Activated naive CD4-positive, alpha-beta T cell treated with Interleukin-2 at 50 U/mL for 16 hours (primary cell): ENCODE results near the gene MAFB.

ENCODE experiments used
- DNase-seq: peaks from one replicate; pipeline ENCODE4 v3.0.0-alpha.2; 2020

Gene MAFB

DNA sequence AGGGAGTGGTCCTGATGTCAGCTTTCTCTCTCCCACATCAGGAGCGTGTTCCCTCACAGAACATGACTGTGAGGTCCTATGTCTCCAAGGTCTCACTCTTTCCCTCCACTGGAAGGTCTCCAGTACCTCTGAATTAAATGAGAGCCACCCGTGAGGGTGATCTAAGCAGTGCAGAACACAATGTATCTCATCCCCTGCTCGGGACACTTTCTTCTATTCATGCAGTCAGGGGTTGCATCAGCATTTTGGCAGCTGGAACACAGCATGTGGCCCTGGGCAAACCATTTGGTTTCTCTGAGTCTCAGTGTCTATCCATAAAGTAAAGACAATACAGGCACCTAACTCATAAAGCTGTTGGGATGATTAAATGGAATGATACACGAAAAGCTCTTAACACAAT is 34.2 kb downstream of the MAFB start:
- no peak for DNase-seq

DNA sequence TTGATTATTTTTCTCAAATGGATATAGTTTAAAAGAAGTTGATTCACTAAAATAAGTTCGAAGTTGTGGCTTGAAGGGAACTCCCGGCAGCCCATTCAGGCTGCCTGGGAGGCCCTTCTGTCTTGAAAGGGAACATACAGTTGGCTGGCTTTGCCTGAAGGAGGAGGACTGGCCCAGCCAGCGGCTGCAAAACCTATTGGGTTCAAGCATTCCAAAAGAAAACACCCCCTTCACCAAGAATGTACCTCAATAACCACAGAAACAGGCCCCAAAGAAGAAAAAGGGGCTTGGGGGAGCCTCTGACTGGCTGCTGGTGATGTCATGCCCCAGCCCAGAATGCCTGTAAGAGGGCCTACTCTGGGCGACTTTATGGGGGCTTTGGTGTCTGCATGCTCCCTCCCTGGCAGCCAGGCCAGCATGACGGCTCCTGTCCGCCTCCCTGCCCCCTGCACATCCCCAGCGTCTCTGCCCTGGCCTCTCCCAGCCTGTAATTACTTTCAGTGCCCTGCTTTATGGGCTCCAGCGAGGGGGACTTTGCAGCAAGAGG is 36.5 kb downstream of the MAFB start:
- DNase-seq: no peak

DNA sequence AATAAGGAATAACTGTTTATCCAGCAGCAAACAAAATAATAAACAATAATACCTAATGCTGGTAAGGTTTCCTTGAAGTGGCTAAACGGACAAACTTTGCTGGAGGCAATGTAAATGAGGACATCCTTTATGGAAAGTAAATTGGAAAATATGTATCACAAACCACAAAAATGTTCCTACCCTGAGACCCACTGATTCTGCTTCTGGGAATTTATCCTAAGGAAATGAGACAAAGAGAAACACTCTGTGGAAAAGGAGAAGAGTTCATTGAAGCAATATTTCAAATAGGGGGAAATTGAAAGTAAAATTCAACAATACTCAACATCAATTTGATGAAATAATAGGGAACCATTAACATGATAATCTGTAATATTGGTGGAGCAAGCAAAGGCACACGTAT is 37.9 kb downstream of the MAFB start:
- DNase-seq: no peak

DNA sequence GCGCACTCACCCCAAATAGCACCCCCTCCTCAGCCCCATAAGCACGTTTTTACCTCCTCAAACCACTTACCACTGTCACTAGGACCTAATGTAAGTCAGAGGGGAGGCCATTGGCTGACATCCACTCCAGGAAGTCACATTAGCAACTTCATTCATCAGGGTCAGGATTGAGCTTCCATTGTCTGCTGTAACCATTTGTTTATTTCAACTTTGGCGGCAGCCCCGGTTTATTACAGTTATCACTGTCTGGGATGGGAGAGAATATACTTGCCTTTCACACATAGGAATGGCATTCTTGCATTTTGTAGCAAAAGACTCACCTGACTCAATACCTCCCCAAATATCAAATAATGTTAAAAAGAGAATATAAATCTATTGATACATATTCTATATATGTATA is 38.3 kb downstream of the MAFB start:
- no peak for DNase-seq

DNA sequence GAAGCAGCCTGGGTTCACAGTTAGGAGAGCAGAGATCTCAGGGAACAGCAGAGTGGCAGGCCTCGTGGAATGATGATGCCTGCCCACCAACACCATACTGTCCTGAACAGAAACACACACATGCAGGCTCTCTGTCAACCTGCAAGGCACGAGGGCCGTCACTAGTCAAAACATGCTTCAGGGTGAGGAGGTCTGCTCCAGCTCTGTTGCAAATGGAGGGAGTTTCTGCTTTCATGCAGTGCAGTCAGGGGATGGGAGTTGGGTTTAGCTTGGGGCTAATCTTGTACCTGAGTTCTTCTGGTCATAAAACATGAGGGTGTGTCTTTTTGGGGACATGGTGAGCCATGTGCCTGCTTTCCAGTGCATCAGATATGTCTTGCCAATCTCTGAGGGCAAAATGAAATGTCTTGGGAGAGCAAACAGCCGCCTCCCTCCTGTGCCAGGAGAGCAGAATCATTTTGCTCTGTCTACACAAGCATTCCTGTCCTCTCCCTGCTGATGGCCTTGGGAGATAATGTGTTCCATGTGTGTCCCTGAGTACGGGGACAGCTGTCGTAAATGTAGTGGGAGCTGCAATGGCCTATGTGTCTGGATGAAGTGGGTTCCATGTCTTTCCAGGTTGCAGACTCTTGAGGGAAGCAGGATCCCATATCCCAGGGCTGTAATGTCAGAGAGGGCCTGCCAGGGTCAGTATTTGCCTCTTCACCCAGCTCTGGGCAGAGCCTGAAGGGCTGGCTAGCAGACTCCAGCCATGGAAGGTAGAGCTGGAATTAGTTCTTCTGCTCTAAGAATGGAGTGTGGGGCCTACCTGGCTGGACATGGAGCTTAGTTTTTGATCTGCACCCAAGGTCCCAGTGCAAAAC is 40.6 kb downstream of the MAFB start:
- no peak for DNase-seq

DNA sequence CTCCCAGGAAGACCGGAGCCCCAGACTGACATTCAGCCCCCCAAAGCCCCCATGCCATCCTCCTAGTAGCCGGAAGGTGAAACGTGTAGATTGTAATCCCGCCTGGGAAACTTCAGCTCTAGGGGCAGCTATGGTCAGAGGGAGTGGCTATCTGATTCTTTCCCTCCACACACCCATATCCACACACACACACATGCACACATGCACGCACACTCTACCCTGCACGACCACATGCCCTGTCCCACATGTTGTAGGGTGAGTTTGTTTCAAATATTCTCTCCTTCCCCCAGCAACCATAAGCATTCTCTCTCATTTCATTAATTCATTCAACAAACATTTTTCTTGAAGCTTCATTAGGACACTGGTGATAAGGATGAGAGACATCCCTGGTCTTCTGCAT is 42.2 kb downstream of the MAFB start:
- no peak for DNase-seq

DNA sequence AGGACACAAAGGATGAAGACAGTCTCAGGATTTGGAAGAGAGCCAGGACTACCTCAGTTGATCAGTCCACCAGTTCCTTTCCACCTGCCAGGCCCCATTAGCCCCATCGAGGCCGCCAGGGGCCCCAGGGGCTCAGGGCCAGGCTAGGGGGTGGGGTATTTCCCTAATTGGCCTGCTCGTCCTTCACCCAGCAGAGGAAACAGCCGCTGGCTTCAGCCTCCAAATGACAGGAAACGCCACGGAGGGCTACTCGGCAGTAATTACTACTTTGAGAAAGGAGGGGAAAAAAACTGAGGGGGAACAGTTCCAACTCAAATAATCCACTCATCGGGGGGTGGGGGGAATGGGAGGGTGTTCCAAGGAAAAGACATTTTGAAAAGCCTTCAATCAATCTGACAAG is 42.7 kb downstream of the MAFB start:
- DNase-seq: no peak

DNA sequence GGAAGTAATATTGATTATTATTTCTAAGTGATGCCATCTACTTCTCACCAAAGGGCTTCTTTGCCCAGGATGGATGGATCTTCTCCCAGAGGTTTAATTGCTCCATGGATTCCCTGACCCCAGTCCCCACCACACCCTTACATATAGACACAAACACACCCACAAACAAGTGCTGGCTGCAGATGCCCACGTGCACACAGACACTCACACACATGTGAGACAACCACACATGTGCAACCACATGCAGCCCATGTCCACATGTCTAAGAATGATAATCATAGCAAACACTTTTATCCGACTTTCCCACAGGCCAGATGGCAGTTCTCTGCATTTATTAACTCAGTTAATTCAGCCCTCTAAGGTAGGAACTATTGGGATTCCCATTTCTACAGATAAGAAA is 44.2 kb downstream of the MAFB start:
- no peak for DNase-seq

DNA sequence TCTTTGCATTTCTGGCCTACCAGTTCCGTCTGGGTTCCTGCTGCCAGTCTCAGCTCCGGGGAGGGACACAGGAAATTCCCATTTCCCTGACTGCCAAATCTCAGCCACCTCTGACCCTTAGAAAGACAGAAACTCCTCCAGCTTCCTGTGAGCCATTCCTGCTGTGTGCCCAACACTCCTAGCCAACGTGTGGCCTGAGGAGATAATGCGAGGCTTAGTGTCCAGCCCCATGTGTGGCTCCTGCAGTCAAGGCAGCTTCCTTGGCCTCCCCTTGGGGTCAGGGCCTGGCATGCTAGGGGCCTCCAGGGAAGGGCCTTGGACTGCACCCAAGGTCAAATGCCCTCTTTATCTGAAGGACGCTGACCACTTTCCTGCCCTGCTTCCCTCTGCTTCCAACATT is 45.1 kb downstream of the MAFB start:
- DNase-seq: no peak

DNA sequence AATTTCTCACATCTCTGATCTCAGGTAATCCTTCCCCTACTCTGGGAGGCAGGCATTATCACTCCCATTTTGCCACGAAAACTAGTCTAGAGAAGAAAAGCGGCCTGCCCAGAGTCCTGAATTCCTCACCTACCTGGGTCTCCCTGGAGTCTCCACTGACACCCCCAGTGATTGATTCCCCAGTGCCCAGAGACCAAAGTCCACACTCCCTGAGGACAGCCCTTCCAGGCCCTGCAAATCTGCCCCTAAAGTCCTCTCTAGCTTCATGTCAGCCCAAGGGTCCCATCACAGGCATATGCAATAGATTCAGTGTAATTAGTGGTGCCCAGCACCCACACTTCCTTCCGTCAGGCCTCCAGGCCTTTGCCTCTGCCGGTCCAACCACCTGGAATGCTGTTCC is 47.2 kb downstream of the MAFB start:
- DNase-seq: no peak

DNA sequence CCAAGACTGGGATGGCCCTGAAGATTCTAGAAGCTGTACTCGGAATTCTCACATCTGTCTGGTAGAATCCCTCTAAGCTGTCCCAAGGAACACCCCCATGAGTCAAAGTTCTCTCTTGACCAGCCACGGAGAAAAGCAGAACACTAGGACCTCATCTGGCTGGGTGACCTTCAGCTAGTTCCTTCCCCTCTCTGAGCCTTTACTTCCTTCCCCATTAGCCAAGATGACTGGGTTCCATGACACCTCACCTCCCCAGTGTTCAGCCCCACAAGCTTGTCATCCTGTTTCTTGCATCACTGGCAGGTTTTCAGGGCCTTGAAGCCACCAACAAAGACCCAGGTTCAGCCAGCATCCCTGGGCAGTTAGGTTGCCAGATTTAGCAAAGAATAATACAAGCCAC is 47.8 kb downstream of the MAFB start:
- no peak for DNase-seq

DNA sequence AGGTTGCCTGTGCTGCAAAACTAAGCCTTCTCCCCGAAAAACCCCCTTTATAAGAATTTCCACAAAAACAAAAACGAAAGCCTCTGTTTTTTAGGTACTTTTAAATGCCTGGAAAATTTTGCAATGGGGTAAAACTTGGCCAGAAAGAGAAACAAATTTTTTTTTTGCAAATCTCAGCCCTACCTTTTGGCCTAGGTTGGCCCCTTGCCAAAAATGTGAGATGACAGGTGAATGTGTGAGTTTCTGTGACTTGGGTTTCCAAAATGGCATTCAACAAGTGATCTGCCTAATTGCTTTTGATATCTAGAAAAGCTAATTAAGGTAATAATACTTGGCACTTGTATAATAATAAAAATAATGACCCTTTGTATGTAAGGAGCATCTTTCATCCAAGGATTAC is 48.4 kb downstream of the MAFB start:
- no peak for DNase-seq

DNA sequence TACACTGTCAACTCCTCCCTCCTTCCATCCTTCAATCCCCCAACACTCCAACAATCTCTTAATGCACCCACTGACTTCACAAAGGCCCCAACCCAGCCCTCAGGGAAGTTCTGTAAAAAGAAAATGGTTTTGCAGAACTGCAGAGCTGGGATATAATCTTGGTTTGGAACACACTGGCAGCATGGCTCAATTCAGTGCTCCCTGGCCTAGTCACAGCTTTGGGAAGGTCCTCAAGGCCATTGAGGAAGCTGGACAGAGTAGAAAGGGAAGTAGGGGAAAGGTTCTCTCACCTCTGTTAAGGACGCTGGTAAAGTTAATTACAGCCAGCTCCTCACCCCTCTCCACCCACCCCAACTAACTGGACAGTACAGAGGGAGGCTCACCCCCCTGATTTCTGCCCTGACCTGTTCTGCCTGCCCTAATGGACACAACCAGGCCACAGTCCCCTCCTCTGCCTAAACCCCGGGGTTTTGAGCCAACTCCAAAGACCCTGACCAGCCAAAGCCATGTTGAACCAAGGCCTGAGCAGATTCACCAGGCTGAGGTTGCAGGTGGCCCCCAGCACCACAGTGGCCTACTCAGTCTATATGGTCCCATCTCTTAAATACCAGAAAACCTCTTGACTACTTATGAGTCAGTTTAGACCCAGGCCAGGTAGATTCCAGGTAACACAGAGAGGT is 49.2 kb downstream of the MAFB start:
- no peak for DNase-seq

DNA sequence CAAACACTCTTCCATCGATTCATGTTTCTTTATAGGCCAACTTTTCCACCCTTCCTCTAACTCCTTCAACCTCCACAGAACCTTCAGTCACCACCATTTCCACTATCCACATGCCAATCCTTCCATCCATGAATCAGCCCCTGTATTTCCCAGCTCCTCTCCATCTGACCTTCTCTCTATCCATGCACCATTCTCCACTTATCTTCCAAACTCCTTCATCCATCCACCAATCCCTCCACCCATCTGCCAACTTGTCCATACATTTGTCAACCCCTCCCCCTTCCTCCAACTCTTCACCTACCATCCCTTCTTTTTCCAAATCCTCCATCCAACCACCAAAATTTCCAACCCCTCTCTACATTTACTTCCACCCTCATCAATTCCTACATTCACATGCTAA is 49.9 kb downstream of the MAFB start:
- no peak for DNase-seq

DNA sequence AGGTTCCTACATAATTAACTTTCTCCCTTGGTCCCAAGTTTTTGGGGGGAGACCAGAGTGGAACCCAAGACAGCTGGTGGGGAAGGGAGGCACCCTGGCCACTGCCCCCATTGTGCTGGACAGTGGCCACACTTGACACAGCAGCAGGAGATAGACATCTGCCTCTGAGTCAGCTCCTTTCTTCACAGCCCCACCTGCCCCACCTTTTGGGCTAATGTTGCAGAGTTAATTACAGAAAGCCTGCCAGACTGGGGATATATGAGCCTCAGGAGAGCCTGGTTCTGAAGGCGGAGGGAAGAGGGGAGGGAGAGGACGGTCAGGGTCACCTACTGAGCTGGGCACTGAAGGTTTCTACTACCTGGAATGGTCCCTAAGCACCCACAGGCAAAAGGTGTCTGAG is 50.6 kb downstream of the MAFB start:
- DNase-seq: no peak

DNA sequence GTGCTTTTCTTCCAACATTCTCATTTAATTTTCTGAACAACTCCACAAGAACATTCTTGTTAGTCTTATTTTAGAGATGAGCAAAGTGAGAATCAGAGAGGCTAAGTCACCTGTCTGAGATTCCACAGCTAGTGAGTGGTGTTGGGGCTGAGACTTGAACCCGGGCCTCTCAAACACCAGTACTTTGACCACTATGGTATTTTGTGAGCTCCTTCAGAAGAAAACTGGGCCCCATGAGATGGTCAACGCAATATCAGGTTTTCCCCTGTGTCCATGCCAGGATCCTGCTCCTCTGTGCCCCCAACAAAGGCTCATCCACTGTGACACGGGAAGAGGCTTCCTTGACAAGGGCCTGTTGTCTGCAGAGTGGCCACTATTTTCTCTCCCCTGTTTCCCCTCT is 51.9 kb downstream of the MAFB start:
- DNase-seq: no peak

DNA sequence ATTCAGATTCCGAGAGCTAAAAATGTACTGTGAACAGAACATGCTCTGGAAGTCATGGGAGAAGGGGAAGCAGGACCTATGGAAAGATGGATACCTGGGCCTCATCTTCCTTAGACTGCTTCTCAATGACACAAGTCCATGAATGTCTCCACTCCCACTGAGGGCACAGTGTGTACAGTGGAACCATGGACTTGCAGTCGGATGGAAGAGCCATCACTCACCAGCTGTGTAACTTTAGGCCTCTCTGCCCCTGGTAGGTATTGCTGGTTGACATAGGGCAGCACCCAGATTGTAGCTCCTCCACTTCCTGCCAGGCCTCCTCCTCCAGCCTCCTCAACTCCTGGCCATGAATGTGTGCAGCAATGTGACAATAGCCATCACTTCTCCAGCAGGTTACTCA is 52.5 kb downstream of the MAFB start:
- no peak for DNase-seq

DNA sequence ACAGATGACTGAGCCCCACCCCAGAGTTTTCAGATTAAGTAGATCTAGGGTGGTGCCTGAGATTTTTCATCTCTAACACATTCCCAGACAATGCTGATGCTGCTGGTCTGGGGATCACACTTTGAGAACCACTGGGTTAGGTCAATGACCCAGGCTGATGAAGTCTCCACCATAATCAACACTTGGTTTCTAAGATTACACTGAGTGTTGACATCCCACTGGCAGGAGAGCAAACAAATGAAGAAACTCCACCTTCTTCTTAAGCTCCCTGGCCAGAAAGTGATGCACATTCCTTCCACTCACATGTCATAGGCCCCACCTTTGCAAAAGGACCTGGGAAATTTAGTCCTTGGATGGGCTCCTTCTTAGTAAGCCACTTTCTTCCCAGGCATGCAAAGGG is 53.1 kb downstream of the MAFB start:
- DNase-seq: no peak
